NCI-H345 treated with DMSO at 0.1 percent for 48 hours (cell line): Measurements from ENCODE around the gene CNFN.
"Not testable (repeated sequence)": the region's sequence is repeated elsewhere in the genome, so short reads cannot be mapped to it uniquely, and the experiment has no call there.

Experiments
- DNase-seq: peaks from one replicate; lab custom pipeline; 2025; ENCODE audit not compliant: unreplicated experiment; lab: John Stamatoyannopoulos, UW

Gene CNFN

DNA sequence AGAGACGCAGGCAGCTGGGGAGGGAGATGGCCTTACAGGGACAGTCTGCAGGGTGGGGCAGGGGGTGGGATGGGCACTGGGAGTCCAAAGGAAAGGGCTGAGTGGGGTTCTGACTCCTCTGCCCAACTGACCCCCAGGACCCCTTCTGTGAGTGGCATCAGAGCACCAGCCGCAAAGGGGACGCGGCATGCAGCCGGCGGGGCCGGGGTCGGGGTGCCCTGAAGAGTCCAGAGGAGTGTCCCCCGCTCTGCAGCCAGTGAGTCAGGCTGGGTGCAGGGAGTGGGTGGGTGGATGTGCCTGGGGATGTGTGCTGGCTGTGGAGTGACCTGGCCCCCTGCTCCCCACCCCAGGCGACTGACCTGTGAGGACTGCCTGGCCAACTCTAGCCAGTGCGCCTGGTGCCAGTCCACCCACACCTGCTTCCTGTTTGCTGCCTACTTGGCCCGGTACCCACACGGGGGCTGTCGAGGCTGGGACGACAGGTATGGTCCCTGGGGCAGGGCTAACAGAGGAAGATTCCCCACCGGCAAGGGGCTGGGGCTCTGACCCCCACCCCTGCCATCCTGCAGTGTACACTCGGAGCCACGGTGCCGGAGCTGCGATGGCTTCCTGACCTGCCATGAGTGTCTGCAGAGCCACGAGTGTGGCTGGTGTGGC is 38.9 kb downstream of the CNFN start:
- DNase-seq: no peak

DNA sequence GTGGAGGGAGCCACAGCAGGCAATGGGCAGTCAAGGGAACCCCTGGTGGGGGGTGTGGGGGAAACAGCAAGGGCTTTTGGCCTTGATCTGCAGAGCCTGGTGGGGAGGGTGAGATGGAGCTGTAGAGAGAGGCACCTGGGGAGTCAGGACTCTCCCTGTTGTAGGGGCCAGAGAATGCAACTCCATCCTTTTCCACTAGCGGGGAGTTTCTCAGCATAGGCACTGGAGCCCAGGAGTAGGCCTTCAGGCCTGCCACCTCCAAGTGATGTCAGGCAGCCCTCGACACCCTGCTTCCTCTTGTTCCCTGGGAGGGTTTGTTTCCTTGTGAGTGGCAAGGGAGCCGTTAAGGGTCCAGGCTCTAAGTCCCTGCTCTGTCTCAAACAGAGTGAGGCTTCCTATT is 39.7 kb downstream of the CNFN start:
- no peak for DNase-seq

DNA sequence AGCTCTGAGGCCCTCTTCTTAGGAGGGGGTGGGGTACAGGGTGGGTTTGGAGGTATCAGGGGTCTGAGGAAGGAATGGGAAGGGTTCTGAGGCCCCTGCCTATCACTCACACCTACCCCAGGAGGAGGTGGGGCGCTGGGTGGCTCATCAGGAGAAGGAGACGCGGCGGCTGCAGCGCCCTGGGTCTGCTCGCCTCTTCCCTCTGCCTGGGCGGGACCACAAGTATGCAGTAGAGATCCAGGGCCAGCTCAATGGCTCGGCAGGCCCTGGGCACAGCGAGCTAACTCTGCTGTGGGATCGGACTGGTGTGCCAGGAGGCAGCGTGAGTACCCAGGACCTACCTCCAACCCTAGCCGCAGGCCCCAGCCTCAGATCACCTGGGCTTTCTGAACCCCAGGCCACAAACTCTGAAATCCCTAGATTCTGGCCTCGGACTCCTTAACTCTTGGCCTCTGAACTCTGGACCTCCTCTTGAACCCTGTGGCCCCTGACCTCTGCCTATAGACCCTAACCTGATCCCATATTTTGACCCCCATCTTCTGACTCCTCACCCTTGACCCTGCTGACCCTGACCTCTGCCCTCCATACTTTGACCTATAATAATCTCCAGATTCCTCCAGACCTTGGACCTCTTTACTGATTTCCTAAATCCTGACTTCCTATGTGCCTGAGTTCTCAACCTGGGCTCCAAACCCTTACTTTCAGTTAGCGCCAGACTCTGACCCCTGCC is 40.6 kb downstream of the CNFN start:
- no peak for DNase-seq

DNA sequence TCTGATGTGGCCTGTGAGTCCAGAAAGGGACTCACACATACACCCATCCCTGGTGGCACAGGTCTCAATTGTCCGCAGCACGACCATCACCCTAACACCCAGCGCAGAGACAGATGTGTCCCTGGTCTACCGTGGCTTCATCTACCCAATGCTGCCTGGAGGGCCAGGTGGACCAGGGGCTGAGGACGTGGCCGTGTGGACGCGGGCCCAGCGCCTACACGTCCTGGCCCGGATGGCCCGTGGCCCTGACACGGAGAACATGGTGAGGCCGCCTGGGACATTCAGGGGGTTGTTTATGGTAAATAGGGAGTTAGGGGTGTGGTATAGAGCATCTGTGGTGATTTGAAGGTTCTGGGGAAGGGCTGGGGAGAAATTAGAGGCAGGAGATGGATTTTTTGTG is 41.9 kb downstream of the CNFN start:
- DNase-seq: no peak

DNA sequence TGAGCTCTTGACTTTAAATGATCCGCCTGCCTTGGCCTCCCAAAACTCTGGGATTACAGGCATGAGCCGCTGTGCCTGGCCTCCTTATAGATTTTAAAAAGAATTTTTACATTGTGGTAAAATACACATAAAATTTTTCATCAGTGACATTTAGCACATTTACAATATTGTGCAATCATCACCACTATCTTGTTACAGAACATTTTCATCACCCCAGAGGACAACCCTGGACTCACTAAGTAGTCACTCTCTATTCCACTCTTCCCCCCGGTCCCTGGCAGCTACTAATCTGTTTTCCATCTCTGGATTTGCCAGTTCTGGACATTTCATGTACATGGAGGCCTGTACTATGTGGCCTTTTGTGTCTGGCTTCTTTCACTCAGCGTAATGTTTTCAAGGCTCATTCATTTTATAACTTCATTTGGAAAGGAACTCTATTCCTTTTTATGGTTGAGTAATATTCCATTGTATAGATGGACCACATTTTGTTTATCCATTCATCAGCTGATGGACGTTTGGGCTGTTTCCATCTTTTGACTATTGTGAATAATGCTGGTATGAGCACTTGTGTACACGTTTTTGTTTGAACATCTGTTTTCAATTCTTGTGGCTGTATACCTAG is 44.8 kb downstream of the CNFN start:
- no peak for DNase-seq

DNA sequence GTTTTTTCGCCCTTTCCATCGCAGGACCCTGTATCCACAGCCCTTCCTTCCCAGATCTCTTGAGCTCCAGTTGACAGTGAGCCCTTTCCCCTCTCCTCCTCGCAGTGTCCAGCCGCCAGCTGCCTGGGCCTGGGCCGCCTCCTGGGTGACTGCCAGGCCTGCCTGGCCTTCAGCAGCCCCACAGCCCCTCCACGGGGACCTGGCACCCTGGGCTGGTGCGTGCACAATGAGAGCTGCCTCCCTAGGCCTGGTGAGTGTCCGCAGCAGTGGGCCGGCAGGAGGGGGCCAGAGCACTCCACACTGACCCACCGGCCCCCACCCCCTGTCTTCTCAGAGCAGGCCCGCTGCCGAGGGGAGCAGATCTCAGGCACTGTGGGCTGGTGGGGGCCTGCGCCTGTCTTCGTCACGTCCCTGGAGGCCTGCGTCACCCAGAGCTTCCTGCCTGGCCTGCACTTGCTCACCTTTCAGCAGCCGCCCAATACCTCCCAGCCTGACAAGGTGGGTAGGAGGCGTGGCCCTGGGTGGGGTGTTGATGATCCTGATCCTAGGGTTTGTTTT is 45.7 kb downstream of the CNFN start:
- no peak for DNase-seq

DNA sequence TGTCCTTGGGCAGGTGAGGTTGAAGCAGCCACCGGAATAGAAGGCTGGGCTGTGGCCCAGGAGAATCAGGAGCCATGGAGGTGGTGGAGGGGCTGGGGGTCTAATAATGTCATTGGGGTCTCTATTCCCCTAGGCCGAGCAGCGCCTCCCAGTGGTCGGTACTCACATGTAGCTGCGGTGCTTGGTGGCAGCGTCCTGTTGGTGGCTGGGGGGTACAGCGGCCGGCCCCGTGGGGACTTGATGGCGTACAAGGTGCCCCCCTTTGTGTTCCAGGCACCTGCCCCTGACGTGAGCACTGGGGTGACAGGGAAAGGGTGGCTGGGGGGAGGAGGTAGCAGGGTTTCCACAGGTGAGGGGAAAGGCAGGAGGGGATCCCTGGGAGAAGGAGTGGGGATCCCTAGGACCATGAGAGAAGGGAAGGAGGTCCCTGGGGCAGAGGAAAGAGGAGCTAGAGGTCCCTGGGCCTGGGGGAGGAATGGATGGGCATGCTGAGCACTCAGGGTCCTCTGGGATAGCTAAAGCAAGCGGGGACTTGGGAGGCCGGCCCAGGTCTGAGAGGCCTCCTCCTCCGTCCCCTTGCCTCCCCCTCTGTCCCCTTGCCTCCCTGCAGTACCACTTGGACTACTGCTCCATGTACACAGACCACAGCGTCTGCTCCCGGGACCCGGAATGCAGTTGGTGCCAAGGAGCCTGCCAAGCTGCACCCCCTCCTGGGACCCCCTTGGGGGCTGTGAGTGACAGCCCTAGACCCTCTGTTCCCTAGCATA is 46.6 kb downstream of the CNFN start:
- no peak for DNase-seq

DNA sequence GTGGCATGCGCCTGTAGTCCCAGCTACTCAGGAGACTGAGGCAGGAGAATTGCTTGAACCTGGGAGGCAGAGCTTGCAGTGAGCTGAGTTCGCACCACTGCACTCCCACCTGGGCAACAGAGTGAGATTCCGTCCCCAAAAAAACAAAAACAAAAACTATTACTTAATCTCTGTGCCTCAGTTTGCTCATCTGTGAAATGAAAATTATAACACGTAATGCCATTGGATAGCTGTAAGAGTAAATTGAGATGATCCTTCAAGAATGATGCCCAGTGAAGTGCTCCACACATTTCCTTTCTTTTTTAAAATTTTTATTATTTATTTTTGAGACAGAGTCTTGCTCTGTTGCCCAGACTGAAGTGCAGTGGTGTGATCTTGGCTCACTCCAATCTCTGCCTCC is 50.2 kb downstream of the CNFN start:
- not testable (repeated sequence) for DNase-seq

DNA sequence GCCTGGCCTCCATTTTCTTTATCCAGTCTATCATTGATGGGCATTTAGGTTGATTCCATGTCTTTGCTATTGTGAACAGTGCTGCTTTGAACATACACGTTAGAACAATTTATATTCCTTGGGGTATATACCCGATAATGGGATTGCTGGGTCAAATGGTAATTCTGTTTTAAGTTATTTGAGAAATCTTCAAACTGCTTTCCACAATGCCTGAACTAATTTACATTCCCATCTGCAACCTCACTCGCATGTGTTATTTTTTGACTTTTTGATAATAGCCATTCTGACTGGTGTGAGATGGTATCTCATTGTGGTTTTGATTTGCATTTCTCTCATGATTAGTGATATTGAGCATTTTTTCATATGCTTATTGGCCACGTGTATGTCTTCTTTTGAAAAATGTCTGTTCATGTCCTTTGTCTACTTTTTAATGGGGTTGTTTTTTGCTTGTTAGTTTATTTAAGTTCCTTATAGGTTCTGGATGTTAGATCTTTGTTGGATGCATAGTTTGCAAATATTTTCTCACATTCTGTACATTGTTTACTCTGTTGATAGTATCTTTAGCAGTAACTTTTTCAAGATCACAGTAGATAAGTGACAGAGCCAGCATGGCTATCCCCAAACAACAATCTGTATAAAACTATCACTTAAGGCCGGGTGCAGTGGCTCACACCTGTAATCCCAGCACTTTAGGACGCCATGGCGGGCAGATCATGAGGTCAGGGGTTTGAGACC is 50.8 kb downstream of the CNFN start:
- DNase-seq: not testable (repeated sequence)
